HepG2 (cell line): ENCODE data around the gene DQX1. TPM values are rescaled to one million over a fixed set of nuclear protein-coding genes. Genes with fewer than 3 reads are reported as not detected.

ENCODE experiments used
- ATF7 ChIP-seq, 2 experiments: fragments of 450-650 bp in 1 of 2; sonication (generic) in 1 of 2; formaldehyde crosslinking in 1 of 2; IDR thresholded peaks; 2 replicates each; pipeline versions ENCODE4 v1.4.0 to v1.6.1; 2016 to 2020; ENCODE audit warnings: antibody characterized with exemption in 1 of 2, mild to moderate bottlenecking in 1 of 2, missing genetic modification reagents in 1 of 2
- CBFB ChIP-seq: sonication (generic); formaldehyde crosslinking; IDR thresholded peaks from 2 replicates; pipeline ENCODE4 v1.4.0; 2020; ENCODE audit warnings: missing genetic modification reagents
- ELF3 ChIP-seq: IDR thresholded peaks from 2 replicates; pipeline ENCODE4 v1.6.1; 2016; ENCODE audit warnings: missing genetic modification reagents, missing compliant biosample characterization
- FOXA3 ChIP-seq: IDR thresholded peaks from 2 replicates; pipeline ENCODE4 v1.6.1; 2016; ENCODE audit warnings: missing genetic modification reagents, missing compliant biosample characterization
- HNRNPH1 ChIP-seq: fragments of 200-400 bp; formaldehyde crosslinking; optimal IDR thresholded peaks from 2 replicates; pipeline ENCODE3; 2017; ENCODE audit warnings: mild to moderate bottlenecking, low read depth, low read length
- HNRNPUL1 ChIP-seq: fragments of 200-400 bp; formaldehyde crosslinking; IDR thresholded peaks from 2 replicates; pipeline ENCODE4 v1.6.1; 2017; ENCODE audit warnings: low read depth, mild to moderate bottlenecking, low read length, moderate library complexity
- MAF1 ChIP-seq: sonication (generic); formaldehyde crosslinking; IDR thresholded peaks from 2 replicates; pipeline ENCODE4 v1.5.0; 2020; ENCODE audit warnings: missing genetic modification reagents, borderline replicate concordance
- MED8 ChIP-seq: sonication (generic); formaldehyde crosslinking; IDR thresholded peaks from 2 replicates; pipeline ENCODE4 v1.8.1; 2023; ENCODE audit warnings: mild to moderate bottlenecking, missing genetic modification reagents; ENCODE audit not compliant: insufficient replicate concordance
- MIER3 ChIP-seq: IDR thresholded peaks from 2 replicates; pipeline ENCODE4 v1.6.1; 2016; ENCODE audit warnings: missing compliant biosample characterization, borderline replicate concordance
- MIXL1 ChIP-seq: IDR thresholded peaks from 2 replicates; pipeline ENCODE4 v1.6.1; 2016
- PHF8 ChIP-seq: sonication (generic); formaldehyde crosslinking; IDR thresholded peaks from 2 replicates; pipeline ENCODE4 v1.5.0; 2020; ENCODE audit warnings: missing genetic modification reagents
- TCF7 ChIP-seq: sonication (generic); IDR thresholded peaks from 2 replicates; pipeline ENCODE4 v1.6.1; 2016; ENCODE audit warnings: antibody characterized with exemption, low read depth
- TGIF2 ChIP-seq: IDR thresholded peaks from 2 replicates; pipeline ENCODE4 v1.6.1; 2016; ENCODE audit warnings: control low read depth, missing compliant biosample characterization
- ZBTB8A ChIP-seq: sonication (generic); formaldehyde crosslinking; IDR thresholded peaks from 2 replicates; pipeline ENCODE4 v1.4.0; 2020; ENCODE audit warnings: mild to moderate bottlenecking, low read depth, missing genetic modification reagents, borderline replicate concordance
- ZFP36 ChIP-seq: fragments of 150-350 bp; IDR thresholded peaks from 2 replicates; pipeline ENCODE4 v1.6.1; 2018; ENCODE audit warnings: borderline replicate concordance, low read length, low read depth; ENCODE audit not compliant: partially characterized antibody
- ZFP36L1 ChIP-seq: sonication (generic); formaldehyde crosslinking; IDR thresholded peaks from 2 replicates; pipeline ENCODE4 v1.8.0; 2022; ENCODE audit warnings: mild to moderate bottlenecking, missing genetic modification reagents, moderate library complexity
- ZNF232 ChIP-seq: sonication (generic); formaldehyde crosslinking; IDR thresholded peaks from 2 replicates; pipeline ENCODE4 v1.4.0; 2020; ENCODE audit warnings: missing genetic modification reagents, borderline replicate concordance
- ZNF354B ChIP-seq: sonication (generic); formaldehyde crosslinking; IDR thresholded peaks from 2 replicates; pipeline ENCODE4 v1.8.0; 2022; ENCODE audit warnings: mild to moderate bottlenecking, missing genetic modification reagents
- ZNF530 ChIP-seq: sonication (generic); formaldehyde crosslinking; IDR thresholded peaks from 2 replicates; pipeline ENCODE4 v1.5.0; 2020; ENCODE audit warnings: low read depth, mild to moderate bottlenecking, missing genetic modification reagents
- ZNF619 ChIP-seq: sonication (generic); formaldehyde crosslinking; IDR thresholded peaks from 2 replicates; pipeline ENCODE4 v1.4.0; 2020; ENCODE audit warnings: mild to moderate bottlenecking, missing genetic modification reagents
- ZNF780A ChIP-seq: sonication (generic); formaldehyde crosslinking; IDR thresholded peaks from 2 replicates; pipeline ENCODE4 v1.8.0; 2022; ENCODE audit warnings: mild to moderate bottlenecking, missing genetic modification reagents, moderate library complexity
- ZNF816 ChIP-seq: sonication (generic); formaldehyde crosslinking; IDR thresholded peaks from 2 replicates; pipeline ENCODE4 v1.8.0; 2022; ENCODE audit warnings: missing genetic modification reagents, mild to moderate bottlenecking, borderline replicate concordance
- polyA plus RNA-seq, 8 experiments: library from polyadenylated mRNA; depleted of rRNA in 3 of 8; stranded (reverse) in 7 of 8; unstranded in 1 of 8; fragments of >200 nt; fragmentation: Illumina TruSeq in 4 of 8; extraction: Trizol in 4 of 8; gene quantifications; 2 replicates each; pipeline versions ENCODE4 v1.2.1 to v1.2.3, GENCODE V29; 2011 to 2016; ENCODE audit warnings: low read depth in 4 of 8, missing spikeins in 1 of 8, mixed read lengths in 1 of 8; ENCODE audit not compliant: insufficient read depth in 1 of 8
- total RNA-seq, 5 experiments: library from RNA; depleted of rRNA; stranded (reverse); fragments of >200 nt; fragmentation: Illumina TruSeq; extraction: Trizol; gene quantifications; 2 replicates each; pipeline ENCODE4 v1.2.3, GENCODE V29; 2016; ENCODE audit warnings: low read depth in 1 of 5
- TF ChIP-seq, protein P1 (sequence below): sonication (generic); formaldehyde crosslinking; conservative IDR thresholded peaks from 2 replicates; pipeline ENCODE4 v1.4.0; 2020; ENCODE audit warnings: missing genetic modification reagents
- TF ChIP-seq, protein P2 (sequence below): fragments of 450-650 bp; IDR thresholded peaks from 2 replicates; pipeline ENCODE4 v1.6.1; 2016
- TF ChIP-seq, protein P3 (sequence below): sonication (generic); formaldehyde crosslinking; IDR thresholded peaks from 2 replicates; pipeline ENCODE4 v1.5.1; 2020; ENCODE audit warnings: missing genetic modification reagents, mild to moderate bottlenecking, borderline replicate concordance

The DQX1 gene
- total and polyA plus RNA-seq, 2 of the 13 experiments (the other 11 are each of a cell fraction or from before 2014, with no cell fraction given), result 27.6 to 89.8 TPM

GRCh38 chr2:74529357-74530238 is 3.6 kb upstream of the DQX1 start, which contains the start of the genes AUP1 and HTRA2 (continued):
- TF ChIP-seq, protein P1, sequence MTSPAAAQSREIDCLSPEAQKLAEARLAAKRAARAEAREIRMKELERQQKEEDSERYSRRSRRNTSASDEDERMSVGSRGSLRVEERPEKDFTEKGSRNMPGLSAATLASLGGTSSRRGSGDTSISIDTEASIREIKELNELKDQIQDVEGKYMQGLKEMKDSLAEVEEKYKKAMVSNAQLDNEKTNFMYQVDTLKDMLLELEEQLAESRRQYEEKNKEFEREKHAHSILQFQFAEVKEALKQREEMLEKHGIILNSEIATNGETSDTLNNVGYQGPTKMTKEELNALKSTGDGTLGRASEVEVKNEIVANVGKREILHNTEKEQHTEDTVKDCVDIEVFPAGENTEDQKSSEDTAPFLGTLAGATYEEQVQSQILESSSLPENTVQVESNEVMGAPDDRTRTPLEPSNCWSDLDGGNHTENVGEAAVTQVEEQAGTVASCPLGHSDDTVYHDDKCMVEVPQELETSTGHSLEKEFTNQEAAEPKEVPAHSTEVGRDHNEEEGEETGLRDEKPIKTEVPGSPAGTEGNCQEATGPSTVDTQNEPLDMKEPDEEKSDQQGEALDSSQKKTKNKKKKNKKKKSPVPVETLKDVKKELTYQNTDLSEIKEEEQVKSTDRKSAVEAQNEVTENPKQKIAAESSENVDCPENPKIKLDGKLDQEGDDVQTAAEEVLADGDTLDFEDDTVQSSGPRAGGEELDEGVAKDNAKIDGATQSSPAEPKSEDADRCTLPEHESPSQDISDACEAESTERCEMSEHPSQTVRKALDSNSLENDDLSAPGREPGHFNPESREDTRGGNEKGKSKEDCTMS (CRISPR knock-in tag), result no peak
- TF ChIP-seq MIER3, result peak; percentile 92
- TF ChIP-seq ZFP36, result no peak
- peak; percentile 53; the same call in 1 of the 2 replicates for TF ChIP-seq ZFP36L1 (CRISPR knock-in tag)
- TF ChIP-seq ZNF232 (CRISPR knock-in tag), result no peak
- no peak for TF ChIP-seq ATF7 (IDR thresholded peaks at IDR 0.05)
- 0 out of 2 replicates have a peak, but pooled peaks have one; percentile 31 for TF ChIP-seq ATF7 (CRISPR knock-in tag; IDR thresholded peaks at IDR 0.05)
- peak; percentile 95 for TF ChIP-seq PHF8 (CRISPR knock-in tag)
- peak; percentile 80 for TF ChIP-seq ELF3 (CRISPR knock-in tag)
- TF ChIP-seq MIXL1, result no peak; the same call in none of the 2 replicates
- 0 out of 2 replicates have a peak, but pooled peaks have one; percentile 79 for TF ChIP-seq ZNF354B (CRISPR knock-in tag)
- TF ChIP-seq, protein P2, sequence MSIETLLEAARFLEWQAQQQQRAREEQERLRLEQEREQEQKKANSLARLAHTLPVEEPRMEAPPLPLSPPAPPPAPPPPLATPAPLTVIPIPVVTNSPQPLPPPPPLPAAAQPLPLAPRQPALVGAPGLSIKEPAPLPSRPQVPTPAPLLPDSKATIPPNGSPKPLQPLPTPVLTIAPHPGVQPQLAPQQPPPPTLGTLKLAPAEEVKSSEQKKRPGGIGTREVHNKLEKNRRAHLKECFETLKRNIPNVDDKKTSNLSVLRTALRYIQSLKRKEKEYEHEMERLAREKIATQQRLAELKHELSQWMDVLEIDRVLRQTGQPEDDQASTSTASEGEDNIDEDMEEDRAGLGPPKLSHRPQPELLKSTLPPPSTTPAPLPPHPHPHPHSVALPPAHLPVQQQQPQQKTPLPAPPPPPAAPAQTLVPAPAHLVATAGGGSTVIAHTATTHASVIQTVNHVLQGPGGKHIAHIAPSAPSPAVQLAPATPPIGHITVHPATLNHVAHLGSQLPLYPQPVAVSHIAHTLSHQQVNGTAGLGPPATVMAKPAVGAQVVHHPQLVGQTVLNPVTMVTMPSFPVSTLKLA, result peak; percentile 71
- no peak for TF ChIP-seq HNRNPH1
- peak; percentile 52; the same call in 1 of the 2 replicates for TF ChIP-seq ZBTB8A (CRISPR knock-in tag)
- TF ChIP-seq TCF7, result peak; percentile 47; the same call in 1 of the 2 replicates
- peak; percentile 85 for TF ChIP-seq MED8 (CRISPR knock-in tag)
- TF ChIP-seq MAF1 (CRISPR knock-in tag), result peak; percentile 51
- TF ChIP-seq ZNF530 (CRISPR knock-in tag), result no peak
- TF ChIP-seq, protein P3, sequence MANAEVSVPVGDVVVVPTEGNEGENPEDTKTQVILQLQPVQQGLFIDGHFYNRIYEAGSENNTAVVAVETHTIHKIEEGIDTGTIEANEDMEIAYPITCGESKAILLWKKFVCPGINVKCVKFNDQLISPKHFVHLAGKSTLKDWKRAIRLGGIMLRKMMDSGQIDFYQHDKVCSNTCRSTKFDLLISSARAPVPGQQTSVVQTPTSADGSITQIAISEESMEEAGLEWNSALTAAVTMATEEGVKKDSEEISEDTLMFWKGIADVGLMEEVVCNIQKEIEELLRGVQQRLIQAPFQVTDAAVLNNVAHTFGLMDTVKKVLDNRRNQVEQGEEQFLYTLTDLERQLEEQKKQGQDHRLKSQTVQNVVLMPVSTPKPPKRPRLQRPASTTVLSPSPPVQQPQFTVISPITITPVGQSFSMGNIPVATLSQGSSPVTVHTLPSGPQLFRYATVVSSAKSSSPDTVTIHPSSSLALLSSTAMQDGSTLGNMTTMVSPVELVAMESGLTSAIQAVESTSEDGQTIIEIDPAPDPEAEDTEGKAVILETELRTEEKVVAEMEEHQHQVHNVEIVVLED (CRISPR knock-in tag), result peak; percentile 95
- TF ChIP-seq TGIF2 (CRISPR knock-in tag), result peak; percentile 51; the same call in 1 of the 2 replicates
- TF ChIP-seq ZNF619, result no peak; the same call in 1 of the 2 replicates
- peak; percentile 69; the same call in 1 of the 2 replicates for TF ChIP-seq FOXA3
- TF ChIP-seq ZNF816 (CRISPR knock-in tag), result peak; percentile 99
- peak; percentile 55 for TF ChIP-seq CBFB (CRISPR knock-in tag)
- no peak; the same call in 1 of the 2 replicates for TF ChIP-seq ZNF780A (CRISPR knock-in tag)
- peak; percentile 91 for TF ChIP-seq HNRNPUL1
